Measurements from ENCODE around the gene ETS1.

Gene ETS1

GRCh38 chr11:128505449-128506065 is 81.8 kb downstream of the ETS1 start:
- in situ Hi-C loops (cut with MboI; ENCODE audit: low sequenced_read_pairs) = no loop called here

GRCh38 chr11:128504486-128504885 is 82.9 kb downstream of the ETS1 start:
- in situ Hi-C loops (cut with MboI; ENCODE audit: low sequenced_read_pairs) = no loop called here

GRCh38 chr11:128503245-128503991 is 83.9 kb downstream of the ETS1 start:
- in situ Hi-C loops (cut with MboI; ENCODE audit: low sequenced_read_pairs) = no loop called here

- in situ Hi-C loops (cut with MboI; ENCODE audit: low sequenced_read_pairs) = no loop called here
These were observed 84.6 kb downstream of the ETS1 start for GRCh38 chr11:128502726-128503125.

GRCh38 chr11:128501632-128502549 is 85.5 kb downstream of the ETS1 start:
- in situ Hi-C loops (cut with MboI; ENCODE audit: low sequenced_read_pairs) = no loop called here

- in situ Hi-C loops (cut with MboI; ENCODE audit: low sequenced_read_pairs) = no loop called here
These were observed 86.3 kb downstream of the ETS1 start for GRCh38 chr11:128501008-128501407.

- in situ Hi-C loops (cut with MboI; ENCODE audit: low sequenced_read_pairs) = no loop called here
These were observed 86.9 kb downstream of the ETS1 start for GRCh38 chr11:128500493-128500892.

- in situ Hi-C loops (cut with MboI; ENCODE audit: low sequenced_read_pairs) = no loop called here
These were observed 87.6 kb downstream of the ETS1 start for GRCh38 chr11:128499613-128500253.

- in situ Hi-C loops (cut with MboI; ENCODE audit: low sequenced_read_pairs) = no loop called here
These were observed 88.6 kb downstream of the ETS1 start for GRCh38 chr11:128498721-128499245.

- in situ Hi-C loops (cut with MboI; ENCODE audit: low sequenced_read_pairs) = no loop called here
These were observed 89.6 kb downstream of the ETS1 start for GRCh38 chr11:128497776-128498095.

- in situ Hi-C loops (cut with MboI; ENCODE audit: low sequenced_read_pairs) = no loop called here
These were observed 90.1 kb downstream of the ETS1 start for GRCh38 chr11:128497061-128497775.

GRCh38 chr11:128496692-128497060 is 90.7 kb downstream of the ETS1 start:
- in situ Hi-C loops (cut with MboI; ENCODE audit: low sequenced_read_pairs) = no loop called here

GRCh38 chr11:128496249-128496648 is 91.1 kb downstream of the ETS1 start:
- in situ Hi-C loops (cut with MboI; ENCODE audit: low sequenced_read_pairs) = no loop called here

GRCh38 chr11:128494418-128495332 is 92.7 kb downstream of the ETS1 start:
- in situ Hi-C loops (cut with MboI; ENCODE audit: low sequenced_read_pairs) = no loop called here

GRCh38 chr11:128493570-128493965 is 93.8 kb downstream of the ETS1 start:
- in situ Hi-C loops (cut with MboI; ENCODE audit: low sequenced_read_pairs) = no loop called here

GRCh38 chr11:128492903-128493569 is 94.3 kb downstream of the ETS1 start:
- in situ Hi-C loops (cut with MboI; ENCODE audit: low sequenced_read_pairs) = no loop called here

GRCh38 chr11:128492461-128492860 is 94.9 kb downstream of the ETS1 start:
- in situ Hi-C loops (cut with MboI; ENCODE audit: low sequenced_read_pairs) = no loop called here

- in situ Hi-C loops (cut with MboI; ENCODE audit: low sequenced_read_pairs) = no loop called here
These were observed 96.0 kb downstream of the ETS1 start for GRCh38 chr11:128491195-128491936.

All from hTERT RPE-1 (cell line).